GM23338 (cell line): ENCODE data around the gene ADRA1B. TPM values are rescaled to one million over a fixed set of nuclear protein-coding genes. Genes with fewer than 3 reads are reported as not detected.

ENCODE experiments used
- ATAC-seq: fragments of 200-7000 bp; cut with Tn5 transposase; 3 replicates; pipeline ENCODE4 v1.9.1; 2020
- DNase-seq: peaks from one replicate; pipeline ENCODE4 v3.0.0-alpha.2; 2015; ENCODE audit warnings: low spot score
- H2AFZ ChIP-seq: fragments of 200-600 bp; sonication (generic); 2 replicates; pipeline ENCODE4 v1.8.0; 2016; ENCODE audit warnings: antibody characterized with exemption, mild to moderate bottlenecking, moderate library complexity
- H3F3A ChIP-seq: fragments of 200-600 bp; sonication (generic); replicated peaks from 2 replicates; pipeline ENCODE4 v1.8.0; 2017; ENCODE audit warnings: antibody characterized with exemption, mixed run types, low read depth
- H3K27ac ChIP-seq: fragments of 200-600 bp; sonication (generic); 2 replicates; pipeline ENCODE4 v1.6.1; 2016; ENCODE audit warnings: low read depth
- H3K27me3 ChIP-seq: fragments of 200-600 bp; sonication (generic); 2 replicates; pipeline ENCODE4 v1.8.0; 2016; ENCODE audit warnings: mild to moderate bottlenecking, mixed run types, moderate library complexity; ENCODE audit not compliant: insufficient read depth
- H3K36me3 ChIP-seq: fragments of 200-600 bp; sonication (generic); 2 replicates; pipeline ENCODE4 v1.8.0; 2016; ENCODE audit warnings: mild to moderate bottlenecking; ENCODE audit not compliant: insufficient read depth
- H3K4me1 ChIP-seq: fragments of 200-600 bp; sonication (generic); 2 replicates; pipeline ENCODE4 v1.8.0; 2016; ENCODE audit warnings: mild to moderate bottlenecking, moderate library complexity; ENCODE audit not compliant: insufficient read depth
- H3K4me2 ChIP-seq: fragments of 200-600 bp; sonication (generic); 2 replicates; pipeline ENCODE4 v1.7.1; 2017; ENCODE audit warnings: mixed run types
- H3K4me3 ChIP-seq: fragments of 200-600 bp; sonication (generic); 2 replicates; pipeline ENCODE4 v1.6.1; 2016; ENCODE audit warnings: mixed run types
- H3K79me2 ChIP-seq: fragments of 200-600 bp; sonication (generic); replicated peaks from 2 replicates; pipeline ENCODE4 v1.8.0; 2017; ENCODE audit warnings: mild to moderate bottlenecking; ENCODE audit not compliant: insufficient read depth
- H3K9me2 ChIP-seq: fragments of 200-600 bp; sonication (generic); 2 replicates; pipeline ENCODE4 v1.8.0; 2017; ENCODE audit not compliant: insufficient read depth
- H4K20me1 ChIP-seq: fragments of 200-600 bp; sonication (generic); replicated peaks from 2 replicates; pipeline ENCODE4 v1.8.0; 2017; ENCODE audit warnings: mild to moderate bottlenecking; ENCODE audit not compliant: insufficient read depth
- H3K27ac Mint-ChIP-seq: 2 replicates; pipeline ENCODE4 v1.8.0; 2020; ENCODE audit warnings: inconsistent platforms, mild to moderate bottlenecking, moderate library complexity, mixed read lengths
- H3K27me3 Mint-ChIP-seq: 3 replicates; pipeline ENCODE4 v1.8.0; 2022; ENCODE audit warnings: low read depth, mild to moderate bottlenecking, moderate library complexity, mixed read lengths, inconsistent platforms; ENCODE audit not compliant: insufficient read depth, poor library complexity
- H3K36me3 Mint-ChIP-seq: 3 replicates; pipeline ENCODE4 v1.8.0; 2021; ENCODE audit warnings: low read depth, mild to moderate bottlenecking, inconsistent platforms, moderate library complexity, mixed read lengths
- H3K4me1 Mint-ChIP-seq: 3 replicates; pipeline ENCODE4 v1.8.0; 2020; ENCODE audit warnings: mild to moderate bottlenecking, inconsistent platforms, mixed read lengths
- H3K4me3 Mint-ChIP-seq: 3 replicates; pipeline ENCODE4 v1.8.0; 2021; ENCODE audit warnings: moderate library complexity, mild to moderate bottlenecking, inconsistent platforms, mixed read lengths
- H3K9me3 Mint-ChIP-seq: 3 replicates; pipeline ENCODE4 v1.8.0; 2020; ENCODE audit warnings: moderate library complexity, mild to moderate bottlenecking, inconsistent platforms, mixed read lengths
- CREB1 ChIP-seq: fragments of 250-450 bp; sonication (Bioruptor Pico); IDR thresholded peaks from 2 replicates; pipeline ENCODE4 v1.5.0; 2020; ENCODE audit warnings: low read depth, mild to moderate bottlenecking, moderate library complexity
- EZH2 ChIP-seq: fragments of 200-600 bp; sonication (generic); IDR thresholded peaks from one replicate; pipeline ENCODE4 v1.8.0; 2017; ENCODE audit warnings: antibody characterized with exemption, mild to moderate bottlenecking, low read depth; ENCODE audit not compliant: unreplicated experiment
- EZH2phosphoT487 ChIP-seq: fragments of 200-600 bp; sonication (generic); IDR thresholded peaks from one replicate; pipeline ENCODE4 v1.8.1; 2018; ENCODE audit warnings: antibody characterized with exemption; ENCODE audit not compliant: unreplicated experiment
- JUNB ChIP-seq: IDR thresholded peaks from one replicate; pipeline ENCODE4 v1.6.1; 2016; ENCODE audit warnings: antibody characterized with exemption; ENCODE audit not compliant: unreplicated experiment
- NANOG ChIP-seq: IDR thresholded peaks from 2 replicates; pipeline ENCODE4 v1.6.1; 2016; ENCODE audit warnings: antibody characterized with exemption, borderline replicate concordance
- POLR2AphosphoS5 ChIP-seq: IDR thresholded peaks from 2 replicates; pipeline ENCODE4 v1.6.1; 2016; ENCODE audit warnings: antibody characterized with exemption, low read depth
- STAT1 ChIP-seq: IDR thresholded peaks from one replicate; pipeline ENCODE4 v1.6.1; 2016; ENCODE audit warnings: antibody characterized with exemption; ENCODE audit not compliant: unreplicated experiment
- ZNF114 ChIP-seq: fragments of 250-450 bp; sonication (Bioruptor Pico); IDR thresholded peaks from 2 replicates; pipeline ENCODE4 v1.5.0; 2020; ENCODE audit warnings: mild to moderate bottlenecking, moderate library complexity
- ZNF331 ChIP-seq: fragments of 250-450 bp; sonication (Bioruptor Pico); IDR thresholded peaks from 2 replicates; pipeline ENCODE4 v1.5.0; 2020; ENCODE audit warnings: low read depth, mild to moderate bottlenecking, moderate library complexity
- polyA plus RNA-seq: library from polyadenylated mRNA; unstranded; fragments of >200 nt; fragmentation: Nextera tagmentation; extraction: Ambion mirVana; gene quantifications from 2 replicates; pipeline ENCODE4 v1.2.1, GENCODE V29; 2016
- total RNA-seq: library from RNA; depleted of rRNA; stranded (reverse); fragments of >200 nt; shearing (Covaris generic); gene quantifications from 2 replicates; pipeline ENCODE4 v1.2.3, GENCODE V29; 2014
- TF ChIP-seq, protein P1 (sequence below): IDR thresholded peaks from one replicate; pipeline ENCODE4 v1.6.1; 2018; ENCODE audit warnings: antibody characterized with exemption; ENCODE audit not compliant: unreplicated experiment
- TF ChIP-seq, protein P2 (sequence below), 2 experiments: fragments of 200-600 bp in 1 of 2; sonication (generic) in 1 of 2; conservative IDR thresholded peaks; 2 replicates each; pipeline versions ENCODE4 v1.5.1 to v1.6.1; 2016 to 2017; ENCODE audit warnings: antibody characterized with exemption in 2 of 2, low read depth in 2 of 2, mild to moderate bottlenecking in 2 of 2, moderate library complexity in 1 of 2
- TF ChIP-seq, protein P3 (sequence below): IDR thresholded peaks from 2 replicates; pipeline ENCODE4 v1.6.1; 2016; ENCODE audit warnings: antibody characterized with exemption
- TF ChIP-seq, protein P4 (sequence below): fragments of 250-450 bp; sonication (Bioruptor Pico); IDR thresholded peaks from 2 replicates; pipeline ENCODE4 v1.5.0; 2020; ENCODE audit warnings: mild to moderate bottlenecking, moderate library complexity

ADRA1B gene
- total and polyA plus RNA-seq, 2 experiments from 2014 or later: not detected

DNA sequence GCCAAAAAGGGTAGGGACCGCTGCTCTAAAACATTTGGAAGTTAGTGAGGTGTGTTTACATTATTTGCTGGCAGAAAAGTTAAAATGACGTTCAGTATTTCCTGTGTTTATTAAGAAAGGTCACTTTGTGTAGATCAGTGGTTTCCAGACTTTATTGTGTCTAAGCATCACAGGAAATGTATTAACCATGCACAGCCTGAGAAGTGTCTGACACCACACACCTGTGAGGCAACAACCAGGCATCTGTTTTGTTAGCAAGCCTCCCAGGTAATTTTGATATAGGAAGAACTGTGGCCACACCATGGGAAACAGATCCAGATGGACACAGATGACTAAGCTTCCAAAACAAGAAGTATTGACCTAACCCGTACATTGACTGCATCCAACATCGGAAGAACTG is 104.7 kb downstream of the ADRA1B start:
- Histone ChIP-seq H3K4me2 (no peak overlapping the region), H3K4me3 (no peak overlapping the region), H3K27ac (no peak overlapping the region), H3F3A (0 out of 2 replicates have a peak, but pooled peaks cover 3% of the 10 kb centered on the region), H2AFZ (no peak overlapping the region), H3K79me2 (peaks cover 67% of the 10 kb centered on the region), H3K4me1 (no peaks in the 10 kb centered on the region), H3K27me3 (no peaks in the 10 kb centered on the region), H3K9me2 (no peaks in the 10 kb centered on the region), H3K36me3 (peaks cover 5% of the 10 kb centered on the region; the same call in 1 of the 2 replicates), H4K20me1 (no peaks in the 10 kb centered on the region; the same call in none of the 2 replicates)
- peaks cover 26% of the 10 kb centered on the region for H3K36me3 Mint-ChIP-seq
- no peak overlapping the region for H3K27ac Mint-ChIP-seq
- H3K9me3 Mint-ChIP-seq: no peaks in the 10 kb centered on the region
- H3K4me3 Mint-ChIP-seq: no peak overlapping the region
- H3K4me1 Mint-ChIP-seq: peaks cover 8% of the 10 kb centered on the region
- no peak for ATAC-seq
- TF ChIP-seq POLR2AphosphoS5 (no peak), ZNF114 (no peak), EZH2phosphoT487 (no peak), EZH2 (no peak), JUNB (no peak), NANOG (no peak), STAT1 (no peak), ZNF331 (CRISPR knock-in tag) (no peak), CREB1 (CRISPR knock-in tag) (no peak)
- TF ChIP-seq, protein P1, sequence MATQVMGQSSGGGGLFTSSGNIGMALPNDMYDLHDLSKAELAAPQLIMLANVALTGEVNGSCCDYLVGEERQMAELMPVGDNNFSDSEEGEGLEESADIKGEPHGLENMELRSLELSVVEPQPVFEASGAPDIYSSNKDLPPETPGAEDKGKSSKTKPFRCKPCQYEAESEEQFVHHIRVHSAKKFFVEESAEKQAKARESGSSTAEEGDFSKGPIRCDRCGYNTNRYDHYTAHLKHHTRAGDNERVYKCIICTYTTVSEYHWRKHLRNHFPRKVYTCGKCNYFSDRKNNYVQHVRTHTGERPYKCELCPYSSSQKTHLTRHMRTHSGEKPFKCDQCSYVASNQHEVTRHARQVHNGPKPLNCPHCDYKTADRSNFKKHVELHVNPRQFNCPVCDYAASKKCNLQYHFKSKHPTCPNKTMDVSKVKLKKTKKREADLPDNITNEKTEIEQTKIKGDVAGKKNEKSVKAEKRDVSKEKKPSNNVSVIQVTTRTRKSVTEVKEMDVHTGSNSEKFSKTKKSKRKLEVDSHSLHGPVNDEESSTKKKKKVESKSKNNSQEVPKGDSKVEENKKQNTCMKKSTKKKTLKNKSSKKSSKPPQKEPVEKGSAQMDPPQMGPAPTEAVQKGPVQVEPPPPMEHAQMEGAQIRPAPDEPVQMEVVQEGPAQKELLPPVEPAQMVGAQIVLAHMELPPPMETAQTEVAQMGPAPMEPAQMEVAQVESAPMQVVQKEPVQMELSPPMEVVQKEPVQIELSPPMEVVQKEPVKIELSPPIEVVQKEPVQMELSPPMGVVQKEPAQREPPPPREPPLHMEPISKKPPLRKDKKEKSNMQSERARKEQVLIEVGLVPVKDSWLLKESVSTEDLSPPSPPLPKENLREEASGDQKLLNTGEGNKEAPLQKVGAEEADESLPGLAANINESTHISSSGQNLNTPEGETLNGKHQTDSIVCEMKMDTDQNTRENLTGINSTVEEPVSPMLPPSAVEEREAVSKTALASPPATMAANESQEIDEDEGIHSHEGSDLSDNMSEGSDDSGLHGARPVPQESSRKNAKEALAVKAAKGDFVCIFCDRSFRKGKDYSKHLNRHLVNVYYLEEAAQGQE: no peak
- TF ChIP-seq, protein P2, sequence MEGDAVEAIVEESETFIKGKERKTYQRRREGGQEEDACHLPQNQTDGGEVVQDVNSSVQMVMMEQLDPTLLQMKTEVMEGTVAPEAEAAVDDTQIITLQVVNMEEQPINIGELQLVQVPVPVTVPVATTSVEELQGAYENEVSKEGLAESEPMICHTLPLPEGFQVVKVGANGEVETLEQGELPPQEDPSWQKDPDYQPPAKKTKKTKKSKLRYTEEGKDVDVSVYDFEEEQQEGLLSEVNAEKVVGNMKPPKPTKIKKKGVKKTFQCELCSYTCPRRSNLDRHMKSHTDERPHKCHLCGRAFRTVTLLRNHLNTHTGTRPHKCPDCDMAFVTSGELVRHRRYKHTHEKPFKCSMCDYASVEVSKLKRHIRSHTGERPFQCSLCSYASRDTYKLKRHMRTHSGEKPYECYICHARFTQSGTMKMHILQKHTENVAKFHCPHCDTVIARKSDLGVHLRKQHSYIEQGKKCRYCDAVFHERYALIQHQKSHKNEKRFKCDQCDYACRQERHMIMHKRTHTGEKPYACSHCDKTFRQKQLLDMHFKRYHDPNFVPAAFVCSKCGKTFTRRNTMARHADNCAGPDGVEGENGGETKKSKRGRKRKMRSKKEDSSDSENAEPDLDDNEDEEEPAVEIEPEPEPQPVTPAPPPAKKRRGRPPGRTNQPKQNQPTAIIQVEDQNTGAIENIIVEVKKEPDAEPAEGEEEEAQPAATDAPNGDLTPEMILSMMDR (conservative IDR thresholded peaks at IDR 0.05; ENCODE audit: low read depth in 2 of 2): no peak
- TF ChIP-seq, protein P3, sequence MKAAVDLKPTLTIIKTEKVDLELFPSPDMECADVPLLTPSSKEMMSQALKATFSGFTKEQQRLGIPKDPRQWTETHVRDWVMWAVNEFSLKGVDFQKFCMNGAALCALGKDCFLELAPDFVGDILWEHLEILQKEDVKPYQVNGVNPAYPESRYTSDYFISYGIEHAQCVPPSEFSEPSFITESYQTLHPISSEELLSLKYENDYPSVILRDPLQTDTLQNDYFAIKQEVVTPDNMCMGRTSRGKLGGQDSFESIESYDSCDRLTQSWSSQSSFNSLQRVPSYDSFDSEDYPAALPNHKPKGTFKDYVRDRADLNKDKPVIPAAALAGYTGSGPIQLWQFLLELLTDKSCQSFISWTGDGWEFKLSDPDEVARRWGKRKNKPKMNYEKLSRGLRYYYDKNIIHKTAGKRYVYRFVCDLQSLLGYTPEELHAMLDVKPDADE: no peak
- TF ChIP-seq, protein P4, sequence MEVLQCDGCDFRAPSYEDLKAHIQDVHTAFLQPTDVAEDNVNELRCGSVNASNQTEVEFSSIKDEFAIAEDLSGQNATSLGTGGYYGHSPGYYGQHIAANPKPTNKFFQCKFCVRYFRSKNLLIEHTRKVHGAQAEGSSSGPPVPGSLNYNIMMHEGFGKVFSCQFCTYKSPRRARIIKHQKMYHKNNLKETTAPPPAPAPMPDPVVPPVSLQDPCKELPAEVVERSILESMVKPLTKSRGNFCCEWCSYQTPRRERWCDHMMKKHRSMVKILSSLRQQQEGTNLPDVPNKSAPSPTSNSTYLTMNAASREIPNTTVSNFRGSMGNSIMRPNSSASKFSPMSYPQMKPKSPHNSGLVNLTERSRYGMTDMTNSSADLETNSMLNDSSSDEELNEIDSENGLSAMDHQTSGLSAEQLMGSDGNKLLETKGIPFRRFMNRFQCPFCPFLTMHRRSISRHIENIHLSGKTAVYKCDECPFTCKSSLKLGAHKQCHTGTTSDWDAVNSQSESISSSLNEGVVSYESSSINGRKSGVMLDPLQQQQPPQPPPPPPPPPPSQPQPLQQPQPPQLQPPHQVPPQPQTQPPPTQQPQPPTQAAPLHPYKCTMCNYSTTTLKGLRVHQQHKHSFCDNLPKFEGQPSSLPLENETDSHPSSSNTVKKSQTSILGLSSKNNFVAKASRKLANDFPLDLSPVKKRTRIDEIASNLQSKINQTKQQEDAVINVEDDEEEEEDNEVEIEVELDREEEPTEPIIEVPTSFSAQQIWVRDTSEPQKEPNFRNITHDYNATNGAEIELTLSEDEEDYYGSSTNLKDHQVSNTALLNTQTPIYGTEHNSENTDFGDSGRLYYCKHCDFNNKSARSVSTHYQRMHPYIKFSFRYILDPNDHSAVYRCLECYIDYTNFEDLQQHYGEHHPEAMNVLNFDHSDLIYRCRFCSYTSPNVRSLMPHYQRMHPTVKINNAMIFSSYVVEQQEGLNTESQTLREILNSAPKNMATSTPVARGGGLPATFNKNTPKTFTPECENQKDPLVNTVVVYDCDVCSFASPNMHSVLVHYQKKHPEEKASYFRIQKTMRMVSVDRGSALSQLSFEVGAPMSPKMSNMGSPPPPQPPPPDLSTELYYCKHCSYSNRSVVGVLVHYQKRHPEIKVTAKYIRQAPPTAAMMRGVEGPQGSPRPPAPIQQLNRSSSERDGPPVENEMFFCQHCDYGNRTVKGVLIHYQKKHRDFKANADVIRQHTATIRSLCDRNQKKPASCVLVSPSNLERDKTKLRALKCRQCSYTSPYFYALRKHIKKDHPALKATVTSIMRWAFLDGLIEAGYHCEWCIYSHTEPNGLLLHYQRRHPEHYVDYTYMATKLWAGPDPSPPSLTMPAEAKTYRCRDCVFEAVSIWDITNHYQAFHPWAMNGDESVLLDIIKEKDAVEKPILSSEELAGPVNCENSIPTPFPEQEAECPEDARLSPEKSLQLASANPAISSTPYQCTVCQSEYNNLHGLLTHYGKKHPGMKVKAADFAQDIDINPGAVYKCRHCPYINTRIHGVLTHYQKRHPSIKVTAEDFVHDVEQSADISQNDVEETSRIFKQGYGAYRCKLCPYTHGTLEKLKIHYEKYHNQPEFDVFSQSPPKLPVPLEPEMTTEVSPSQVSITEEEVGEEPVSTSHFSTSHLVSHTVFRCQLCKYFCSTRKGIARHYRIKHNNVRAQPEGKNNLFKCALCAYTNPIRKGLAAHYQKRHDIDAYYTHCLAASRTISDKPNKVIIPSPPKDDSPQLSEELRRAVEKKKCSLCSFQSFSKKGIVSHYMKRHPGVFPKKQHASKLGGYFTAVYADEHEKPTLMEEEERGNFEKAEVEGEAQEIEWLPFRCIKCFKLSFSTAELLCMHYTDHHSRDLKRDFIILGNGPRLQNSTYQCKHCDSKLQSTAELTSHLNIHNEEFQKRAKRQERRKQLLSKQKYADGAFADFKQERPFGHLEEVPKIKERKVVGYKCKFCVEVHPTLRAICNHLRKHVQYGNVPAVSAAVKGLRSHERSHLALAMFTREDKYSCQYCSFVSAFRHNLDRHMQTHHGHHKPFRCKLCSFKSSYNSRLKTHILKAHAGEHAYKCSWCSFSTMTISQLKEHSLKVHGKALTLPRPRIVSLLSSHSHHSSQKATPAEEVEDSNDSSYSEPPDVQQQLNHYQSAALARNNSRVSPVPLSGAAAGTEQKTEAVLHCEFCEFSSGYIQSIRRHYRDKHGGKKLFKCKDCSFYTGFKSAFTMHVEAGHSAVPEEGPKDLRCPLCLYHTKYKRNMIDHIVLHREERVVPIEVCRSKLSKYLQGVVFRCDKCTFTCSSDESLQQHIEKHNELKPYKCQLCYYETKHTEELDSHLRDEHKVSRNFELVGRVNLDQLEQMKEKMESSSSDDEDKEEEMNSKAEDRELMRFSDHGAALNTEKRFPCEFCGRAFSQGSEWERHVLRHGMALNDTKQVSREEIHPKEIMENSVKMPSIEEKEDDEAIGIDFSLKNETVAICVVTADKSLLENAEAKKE (CRISPR knock-in tag): no peak
- DNase-seq: no peak
- peaks cover 2% of the 10 kb centered on the region for H3K27me3 Mint-ChIP-seq
